IMR-90 (cell line): ENCODE measurements around the gene SEC14L6. TPM values are rescaled to one million over a fixed set of nuclear protein-coding genes. Genes with fewer than 3 reads are reported as not detected.
A peak's percentile ranks its signal among the peaks of the same experiment; 100 is the strongest.

Experiments used
- ATAC-seq: fragments of 200-7000 bp; cut with Tn5 transposase; 2 replicates; pipeline ENCODE4 v1.9.1; 2020; ENCODE audit warnings: low read depth, mild to moderate bottlenecking, moderate library complexity
- BruUV-seq: library from RNA; stranded (reverse); fragments of 400-500 nt; replicated peaks from 2 replicates; lab custom pipeline; 2021; lab: Mats Ljungman, UMichigan
- CTCF ChIA-PET: fragments of 300-600 bp; formaldehyde crosslinking; extraction: SDS; loops from one replicate; lab custom pipeline; 2021; ENCODE audit warnings: antibody characterized with exemption; lab: Yijun Ruan, JAX
- POLR2A ChIA-PET: fragments of 300-600 bp; sonication (Branson Sonifier 250); formaldehyde crosslinking; loops from one replicate; lab custom pipeline; 2022; ENCODE audit warnings: antibody characterized with exemption; ENCODE audit not compliant: unreplicated experiment; lab: Charles Lee
- DNase-seq: peaks from one replicate; pipeline ENCODE4 v3.0.0; 2013
- H2AFZ ChIP-seq: replicated peaks from 2 replicates; pipeline ENCODE3; 2013; ENCODE audit warnings: low read length, mild to moderate bottlenecking; ENCODE audit not compliant: poor library complexity
- H2AK5ac ChIP-seq: 2 replicates; pipeline ENCODE4 v1.6.1; 2013; ENCODE audit warnings: low read depth, low read length, inconsistent platforms
- H2AK9ac ChIP-seq: replicated peaks from 2 replicates; pipeline ENCODE3; 2013; ENCODE audit warnings: mild to moderate bottlenecking, low read depth, low read length, moderate library complexity; ENCODE audit not compliant: poor library complexity
- H2BK120ac ChIP-seq: 2 replicates; pipeline ENCODE4 v1.6.1; 2013; ENCODE audit warnings: low read depth, low read length, inconsistent platforms
- H2BK15ac ChIP-seq: 3 replicates; pipeline ENCODE4 v1.6.1; 2013; ENCODE audit warnings: low read depth, low read length, inconsistent platforms
- H2BK20ac ChIP-seq: 2 replicates; pipeline ENCODE4 v1.6.1; 2013; ENCODE audit warnings: low read depth, mild to moderate bottlenecking, inconsistent platforms, low read length, moderate library complexity
- H2BK5ac ChIP-seq: 2 replicates; pipeline ENCODE4 v1.6.1; 2013; ENCODE audit warnings: mild to moderate bottlenecking, low read depth, low read length, inconsistent platforms; ENCODE audit not compliant: poor library complexity, severe bottlenecking
- H3K14ac ChIP-seq: replicated peaks from 2 replicates; pipeline ENCODE4 v1.6.1; 2013; ENCODE audit warnings: low read depth, low read length, inconsistent platforms
- H3K18ac ChIP-seq: 2 replicates; pipeline ENCODE4 v1.6.1; 2013; ENCODE audit warnings: low read depth, low read length, control low read depth
- H3K23ac ChIP-seq: 2 replicates; pipeline ENCODE4 v1.6.1; 2013; ENCODE audit warnings: low read depth, low read length, inconsistent platforms
- H3K27ac ChIP-seq: 2 replicates; pipeline ENCODE4 v1.5.1; 2013; ENCODE audit warnings: mild to moderate bottlenecking, control low read depth, low read length; ENCODE audit not compliant: insufficient read depth
- H3K27me3 ChIP-seq: 2 replicates; pipeline ENCODE4 v1.6.1; 2013; ENCODE audit warnings: low read length; ENCODE audit not compliant: control insufficient read depth, insufficient read depth
- H3K36me3 ChIP-seq: 2 replicates; pipeline ENCODE4 v1.6.1; 2013; ENCODE audit warnings: low read length, mixed read lengths; ENCODE audit not compliant: control insufficient read depth, insufficient read depth
- H3K4ac ChIP-seq: 2 replicates; pipeline ENCODE4 v1.6.1; 2013; ENCODE audit warnings: low read depth, low read length, inconsistent platforms
- H3K4me1 ChIP-seq: 2 replicates; pipeline ENCODE4 v1.6.1; 2013; ENCODE audit warnings: low read length, mixed read lengths; ENCODE audit not compliant: control insufficient read depth, insufficient read depth
- H3K4me2 ChIP-seq: 2 replicates; pipeline ENCODE4 v1.6.1; 2013; ENCODE audit warnings: low read depth, mild to moderate bottlenecking, control low read depth, low read length, moderate library complexity
- H3K4me3 ChIP-seq: 2 replicates; pipeline ENCODE4 v1.5.1; 2013; ENCODE audit warnings: low read depth, mild to moderate bottlenecking, control low read depth, low read length, moderate library complexity; ENCODE audit not compliant: insufficient read depth
- H3K56ac ChIP-seq: 2 replicates; pipeline ENCODE4 v1.6.1; 2013; ENCODE audit warnings: low read length, inconsistent platforms; ENCODE audit not compliant: insufficient read depth; ENCODE audit errors: extremely low read depth
- H3K79me1 ChIP-seq, 2 experiments: 2 replicates each; pipeline ENCODE4 v1.6.1; 2013; ENCODE audit warnings: low read length in 2 of 2, inconsistent platforms in 1 of 2, low read depth in 1 of 2
- H3K9ac ChIP-seq: 2 replicates; pipeline ENCODE4 v1.6.1; 2013; ENCODE audit warnings: low read depth, low read length, control low read depth
- H3K9me1 ChIP-seq: 2 replicates; pipeline ENCODE4 v1.6.1; 2013; ENCODE audit warnings: low read length, inconsistent platforms; ENCODE audit not compliant: insufficient read depth
- H3K9me3 ChIP-seq: 2 replicates; pipeline ENCODE4 v1.6.1; 2013; ENCODE audit warnings: low read length; ENCODE audit not compliant: control insufficient read depth, insufficient read depth
- H4K20me1 ChIP-seq: 2 replicates; pipeline ENCODE4 v1.6.1; 2013; ENCODE audit warnings: low read length, inconsistent platforms; ENCODE audit not compliant: insufficient read depth
- H4K5ac ChIP-seq: 2 replicates; pipeline ENCODE4 v1.6.1; 2013; ENCODE audit warnings: mild to moderate bottlenecking, low read depth, low read length, control low read depth
- H4K8ac ChIP-seq, 2 experiments: 2 replicates each; pipeline ENCODE4 v1.6.1; 2013; ENCODE audit warnings: low read depth in 2 of 2, low read length in 2 of 2, control low read depth in 1 of 2, inconsistent platforms in 1 of 2
- H4K91ac ChIP-seq: 2 replicates; pipeline ENCODE4 v1.6.1; 2013; ENCODE audit warnings: low read depth, low read length, inconsistent platforms; ENCODE audit not compliant: insufficient read depth
- BHLHE40 ChIP-seq: fragments of 150-350 bp; IDR thresholded peaks from 2 replicates; pipeline ENCODE4 v1.6.1; 2016; ENCODE audit warnings: mild to moderate bottlenecking, low read depth, low read length
- CEBPB ChIP-seq: IDR thresholded peaks from 2 replicates; pipeline ENCODE4 v1.6.1; 2012; ENCODE audit warnings: low read depth, low read length, improper control_type of control experiment
- CHD1 ChIP-seq: IDR thresholded peaks from 2 replicates; pipeline ENCODE4 v1.6.1; 2012; ENCODE audit warnings: low read depth, low read length, improper control_type of control experiment
- CTCF ChIP-seq: conservative IDR thresholded peaks from 2 replicates; pipeline ENCODE4 v1.5.1; 2012; ENCODE audit warnings: mild to moderate bottlenecking, low read depth, low read length, improper control_type of control experiment
- ELK1 ChIP-seq: fragments of 150-350 bp; IDR thresholded peaks from 2 replicates; pipeline ENCODE4 v1.6.1; 2016; ENCODE audit warnings: low read depth, mild to moderate bottlenecking, low read length, moderate library complexity, borderline replicate concordance
- FOS ChIP-seq: fragments of 150-350 bp; IDR thresholded peaks from 2 replicates; pipeline ENCODE4 v1.6.1; 2016; ENCODE audit warnings: low read depth, low read length
- MAFK ChIP-seq: IDR thresholded peaks from 2 replicates; pipeline ENCODE4 v1.6.1; 2012; ENCODE audit warnings: low read depth, low read length, improper control_type of control experiment
- MXI1 ChIP-seq: IDR thresholded peaks from 2 replicates; pipeline ENCODE4 v1.6.1; 2012; ENCODE audit warnings: low read depth, mild to moderate bottlenecking, low read length, moderate library complexity, borderline replicate concordance
- NFE2L2 ChIP-seq: fragments of 150-350 bp; IDR thresholded peaks from 2 replicates; pipeline ENCODE4 v1.6.1; 2016; ENCODE audit warnings: low read depth, mild to moderate bottlenecking, low read length
- POLR2A ChIP-seq: IDR thresholded peaks from 2 replicates; pipeline ENCODE4 v1.6.1; 2012; ENCODE audit warnings: mild to moderate bottlenecking, low read depth, low read length
- RAD21 ChIP-seq: IDR thresholded peaks from 2 replicates; pipeline ENCODE4 v1.6.1; 2012; ENCODE audit warnings: low read length, improper control_type of control experiment
- RCOR1 ChIP-seq: IDR thresholded peaks from 2 replicates; pipeline ENCODE4 v1.6.1; 2012; ENCODE audit warnings: mild to moderate bottlenecking, low read length, improper control_type of control experiment; ENCODE audit not compliant: insufficient replicate concordance
- RFX5 ChIP-seq: IDR thresholded peaks from 2 replicates; pipeline ENCODE4 v1.8.0; 2012; ENCODE audit warnings: low read depth, mild to moderate bottlenecking, low read length, moderate library complexity
- SMC3 ChIP-seq: fragments of 150-350 bp; IDR thresholded peaks from 2 replicates; pipeline ENCODE4 v1.6.1; 2016; ENCODE audit warnings: low read depth, mild to moderate bottlenecking, antibody characterized with exemption, low read length, moderate library complexity
- USF2 ChIP-seq: fragments of 150-350 bp; IDR thresholded peaks from 2 replicates; pipeline ENCODE4 v1.6.1; 2017; ENCODE audit warnings: mild to moderate bottlenecking, antibody characterized with exemption, low read length, low read depth
- WGBS, 2 experiments: methylation state at CpG; one replicate each; pipeline versions ENCODE4 v1.1.5 to v1.1.7; 2013; ENCODE audit warnings: missing lambda C conversion rate in 2 of 2; ENCODE audit not compliant: insufficient read length in 1 of 2; ENCODE audit errors: extremely low coverage in 2 of 2; 5-methylcytosine and 5-hydroxymethylcytosine counted together
- dilution Hi-C: fragments of 300-500 bp; cut with HindIII; formaldehyde crosslinking; loops from one replicate; pipeline ENCODE4 v1.14.3; 2018; ENCODE audit warnings: low sequenced_read_pairs; ENCODE audit not compliant: unreplicated experiment
- in situ Hi-C: fragments of 300-500 bp; cut with MboI; formaldehyde crosslinking; loops from 3 replicates; pipeline ENCODE4 v1.14.3; 2019; ENCODE audit warnings: low sequenced_read_pairs, inconsistent platforms, mixed read lengths
- intact Hi-C: fragments of 100-400 bp; cut with micrococcal nuclease; formaldehyde crosslinking; loops from 2 replicates; pipeline ENCODE4 v1.10.0; 2022
- polyA plus RNA-seq, 3 experiments: library from polyadenylated mRNA; depleted of rRNA; stranded (reverse); fragments of >200 nt; gene quantifications; 2 replicates each; pipeline ENCODE4 v1.2.3, GENCODE V29; 2012; ENCODE audit warnings: low replicate concordance in 1 of 3
- total RNA-seq: library from RNA; depleted of rRNA; stranded (reverse); fragments of >200 nt; gene quantifications from 2 replicates; pipeline ENCODE4 v1.2.3, GENCODE V29; 2012

Gene SEC14L6
- total and polyA plus RNA-seq, 2 of the 4 experiments (the other 2 are of a cell fraction) = 0.09 TPM; not detected in 1

GRCh38 chr22:30485362-30485988 is 61.1 kb downstream of the SEC14L6 start:
- Histone ChIP-seq H3K4me1 (no peaks in the 10 kb centered on the region), H2BK120ac (no peak overlapping the region), H4K5ac (no peak overlapping the region), H3K36me3 (no peaks in the 10 kb centered on the region), H3K9me3 (no peaks in the 10 kb centered on the region), H3K56ac (no peak overlapping the region), H3K23ac (no peak overlapping the region), H4K20me1 (no peaks in the 10 kb centered on the region), H3K9me1 (no peaks in the 10 kb centered on the region), H2BK15ac (no peak overlapping the region), H3K4ac (no peak overlapping the region), H3K18ac (no peak overlapping the region), H3K27me3 (peaks cover 26% of the 10 kb centered on the region), H3K4me2 (no peak overlapping the region), H3K4me3 (no peak overlapping the region), H2BK5ac (no peak overlapping the region), H4K91ac (no peak overlapping the region), H2AK5ac (no peak overlapping the region), H2BK20ac (no peak overlapping the region), H3K79me1 (no peaks in the 10 kb centered on the region), H3K9ac (no peak overlapping the region), H3K14ac (no peak overlapping the region), H2AK9ac (peak overlapping the region; percentile 23), H2AFZ (peak overlapping the region; percentile 80), H3K27ac (no peak overlapping the region), H4K8ac (no peak overlapping the region)
- dilution Hi-C loops = no loop called here
- intact Hi-C loops = loop anchor here (1.0 to 2.0 kb wide), 3 partner anchors 40 to 223 kb away; no protein-coding TSS in a partner anchor
- ATAC-seq (peak; percentile 100), DNase-seq (peak; percentile 33)
- WGBS, 2 experiments = 32% methylated on average over 6 of the region's 18 CpGs; no CpG with 5 or more reads in 1 of the 2 experiments
- CTCF ChIA-PET = interaction anchor here (0.6 to 0.9 kb wide), 3 partner anchors 40 to 98 kb away, joined by 3 read pairs; partner anchors contain the start of gene RNF215
- in situ Hi-C loops = loop anchor here (10.0 kb wide), 1 partner anchor 91 kb away; the partner anchor contains the start of gene SEC14L2
- no TSS peak for BruUV-seq
- POLR2A ChIA-PET = no interaction called here
- TF ChIP-seq CEBPB = no peak
- TF ChIP-seq MAFK = no peak
- no peak for TF ChIP-seq MXI1
- TF ChIP-seq CHD1 = no peak
- no peak for TF ChIP-seq RCOR1
- no peak for TF ChIP-seq FOS
- peak; percentile 84 for TF ChIP-seq SMC3
- TF ChIP-seq ELK1 = no peak
- TF ChIP-seq RFX5 = no peak
- TF ChIP-seq CTCF = peak; percentile 90
- no peak for TF ChIP-seq NFE2L2
- TF ChIP-seq BHLHE40 = no peak
- TF ChIP-seq POLR2A = no peak
- TF ChIP-seq USF2 = no peak
- peak; percentile 89 for TF ChIP-seq RAD21
